Bone marrow (tissue), 2 donors: ENCODE results near the gene TRAF3IP3.

ENCODE experiments used
- DNase-seq, 2 donors: peaks; one replicate each; lab custom pipeline; 2025; lab: John Stamatoyannopoulos, UW

Gene TRAF3IP3

DNA sequence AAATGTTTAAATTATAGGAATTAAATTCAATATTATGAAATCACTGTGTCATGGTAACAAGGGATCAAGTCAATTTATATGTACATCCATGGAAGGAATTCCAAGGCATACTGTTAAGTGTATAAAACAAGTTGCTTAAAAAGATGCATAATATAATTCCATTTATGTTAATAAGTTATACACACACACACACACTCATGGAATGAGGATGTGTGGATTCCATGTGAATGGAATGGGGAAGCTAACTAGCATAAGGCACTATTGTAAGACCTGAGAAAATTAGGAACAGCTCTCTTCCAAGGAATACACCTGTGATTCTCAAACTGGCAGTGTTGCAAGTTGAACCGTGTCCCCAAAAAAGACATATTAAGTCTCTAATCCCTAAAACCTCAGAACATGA lies 17.6 kb upstream of the TRAF3IP3 start:
- DNase-seq: no peak

DNA sequence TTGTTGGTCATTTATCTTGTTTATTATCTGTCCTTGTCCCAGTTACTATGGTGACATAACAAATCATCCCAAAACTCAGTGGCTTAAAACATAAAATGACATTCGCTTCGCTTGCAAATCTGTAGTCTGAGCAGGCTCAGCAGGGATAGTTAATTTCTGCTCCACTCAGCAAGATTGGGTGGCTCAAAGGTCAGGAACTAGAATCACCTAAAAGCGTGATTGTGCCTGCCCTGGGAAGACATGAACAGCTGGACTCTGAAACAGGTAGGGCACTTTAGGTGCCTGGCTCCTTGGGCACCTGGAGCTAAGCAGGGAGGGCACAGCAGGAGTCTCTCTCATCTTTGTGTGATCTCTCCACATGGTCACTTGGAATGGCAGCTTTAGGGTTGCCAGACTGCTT lies 14.7 kb upstream of the TRAF3IP3 start:
- DNase-seq: no peak

DNA sequence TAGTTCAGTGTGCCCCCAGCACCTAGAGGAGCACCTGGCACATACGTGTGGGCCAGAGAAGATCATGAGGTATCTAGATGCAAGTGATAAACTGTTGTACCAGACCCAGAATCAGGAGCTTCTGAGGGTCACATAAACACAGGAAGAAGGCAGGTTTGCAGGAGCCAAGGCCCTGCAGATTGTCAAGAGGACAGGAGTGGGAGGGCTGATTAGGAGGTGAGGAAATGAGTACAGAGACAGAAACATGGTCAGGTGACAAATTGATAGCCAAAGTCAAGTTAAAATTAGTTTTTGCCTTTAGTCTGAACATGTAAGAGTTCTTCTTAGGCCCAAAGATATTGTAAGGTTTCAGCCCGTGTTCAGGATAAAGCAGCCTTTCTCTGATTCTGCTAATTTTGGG lies 14.0 kb upstream of the TRAF3IP3 start:
- no peak for DNase-seq

DNA sequence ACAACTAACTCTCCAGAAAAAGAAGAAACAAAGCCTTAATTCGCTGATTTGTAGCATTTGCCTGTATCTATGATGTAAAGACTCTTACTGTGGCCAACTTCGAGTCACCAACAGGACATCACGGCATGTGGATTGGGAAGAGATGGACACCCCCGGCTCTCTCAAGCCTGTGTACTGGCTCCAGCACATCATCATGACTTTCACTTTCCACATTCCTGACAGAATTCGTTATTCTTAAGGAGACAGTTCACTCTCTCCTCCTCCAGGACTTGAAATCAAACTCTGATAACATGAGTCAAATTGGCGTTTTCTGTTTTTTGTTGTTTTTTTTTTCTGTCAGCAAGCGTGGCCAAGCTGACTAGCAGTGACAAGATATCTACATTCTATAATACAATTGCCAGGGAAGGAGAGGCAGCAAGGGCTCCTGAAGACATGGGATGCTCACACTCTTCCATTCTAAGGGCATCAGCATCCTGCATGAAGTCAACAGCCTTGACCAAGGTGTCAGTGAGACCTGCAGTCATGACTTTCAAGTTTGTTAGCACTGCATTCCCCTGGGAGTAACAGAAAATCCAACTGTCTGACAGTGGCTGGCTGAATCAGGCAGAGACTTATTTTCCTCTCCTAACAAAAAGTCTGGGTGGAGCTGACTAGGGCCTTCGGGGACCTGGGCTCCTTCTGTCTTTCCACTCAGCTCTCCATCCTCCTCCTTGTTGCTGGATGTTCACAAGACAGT lies 13.3 kb upstream of the TRAF3IP3 start:
- DNase-seq: no peak

DNA sequence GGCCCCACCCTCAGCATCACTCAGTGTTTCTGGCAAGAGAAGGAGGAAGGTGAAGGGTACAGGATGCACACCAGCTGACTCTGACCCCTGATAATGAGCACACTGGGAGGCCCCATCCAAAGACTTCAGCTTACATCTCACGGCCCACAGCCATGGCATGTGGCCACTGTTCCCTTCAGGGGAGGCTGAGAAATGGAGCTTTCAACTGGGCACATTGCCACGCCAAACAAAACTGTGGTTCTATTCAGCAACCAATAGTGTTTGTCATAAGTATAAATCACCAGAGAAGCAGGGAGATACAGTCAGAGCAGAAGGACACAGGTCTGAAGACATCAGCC lies 12.7 kb upstream of the TRAF3IP3 start:
- DNase-seq: no peak

DNA sequence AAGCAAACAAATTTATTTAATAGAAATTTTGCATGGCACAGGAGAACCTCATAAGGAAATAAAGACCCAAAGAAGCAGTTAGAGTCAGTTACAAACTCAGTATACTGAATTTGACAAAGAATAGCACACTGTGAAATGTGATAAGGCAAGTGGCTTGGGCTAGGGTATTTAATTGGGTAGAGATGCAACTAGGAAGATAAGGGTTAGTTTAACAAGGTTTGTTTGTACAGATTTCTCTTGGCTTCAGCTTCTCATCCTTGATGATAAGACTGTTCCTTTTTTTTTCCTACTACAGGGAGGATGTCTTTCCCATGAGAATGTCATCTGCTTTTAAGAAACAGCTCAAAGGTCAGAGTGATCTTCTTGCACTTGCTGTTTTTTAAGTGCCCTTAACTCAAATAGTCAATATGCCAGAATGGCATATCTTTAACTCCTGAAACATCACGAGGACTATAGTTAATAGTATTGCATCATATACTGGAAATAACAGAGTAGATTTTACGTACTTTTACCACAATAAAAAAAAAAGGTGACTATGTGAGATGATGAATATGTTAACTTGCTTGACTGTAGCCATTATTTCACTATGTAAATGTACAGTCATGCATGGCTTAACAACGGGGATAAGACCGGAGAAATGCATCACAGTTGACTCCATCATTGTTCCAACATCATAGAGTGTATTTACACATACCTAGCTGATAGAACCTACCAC lies 9.2 kb upstream of the TRAF3IP3 start:
- no peak for DNase-seq

DNA sequence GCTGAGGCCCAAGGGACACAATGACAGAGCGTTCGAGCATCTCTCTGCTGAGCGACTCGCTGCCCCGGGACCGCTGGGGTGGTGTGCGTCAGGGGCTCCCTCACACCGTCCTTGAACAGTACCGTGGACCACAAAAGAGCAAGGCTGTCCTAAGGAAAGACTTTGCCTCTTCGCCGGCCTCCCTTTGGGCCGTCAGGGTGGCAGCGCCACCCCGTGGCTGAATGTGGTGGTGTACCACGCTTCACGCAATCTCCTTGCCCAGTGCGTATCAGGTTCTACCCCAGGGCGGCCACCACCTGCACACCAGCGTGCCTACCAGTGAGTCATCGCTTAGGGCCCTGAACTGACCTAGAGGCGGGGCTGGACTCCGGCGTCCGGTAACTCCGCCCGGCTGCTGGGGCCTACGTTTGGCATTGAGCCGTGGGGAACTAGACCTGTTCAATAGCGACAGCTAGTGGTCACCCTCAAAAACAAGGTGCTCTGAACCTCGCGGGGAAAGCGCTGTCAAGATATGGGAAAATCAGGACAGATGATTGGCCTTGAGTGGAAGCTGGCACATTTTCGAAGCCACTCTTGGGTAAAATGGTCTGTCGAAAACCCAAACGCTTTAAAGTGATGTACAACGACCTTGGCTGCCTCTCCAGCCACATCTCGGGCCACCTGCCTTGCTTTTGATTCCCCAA lies 8.1 kb upstream of the TRAF3IP3 start:
- DNase-seq: peak; percentile 46 to 78

DNA sequence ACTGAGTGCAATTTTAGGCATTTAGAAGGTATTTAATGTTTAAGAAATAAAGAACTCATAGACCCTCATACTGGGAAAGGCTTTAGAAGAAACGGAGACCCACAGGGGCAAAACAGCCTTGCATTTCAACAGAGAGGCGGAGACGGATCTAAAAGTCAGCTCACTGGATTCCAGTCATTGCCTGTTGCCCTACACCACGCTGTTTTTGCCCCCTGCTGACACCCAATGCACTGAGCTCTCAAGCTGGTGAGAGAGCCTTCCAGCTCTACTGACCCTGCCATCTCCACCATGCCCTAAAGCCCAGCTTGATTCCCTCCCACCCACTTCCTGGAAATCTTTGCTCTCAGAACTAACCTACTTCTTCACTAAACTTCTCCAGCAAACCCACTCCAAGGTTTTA lies 7.2 kb upstream of the TRAF3IP3 start:
- DNase-seq: no peak

DNA sequence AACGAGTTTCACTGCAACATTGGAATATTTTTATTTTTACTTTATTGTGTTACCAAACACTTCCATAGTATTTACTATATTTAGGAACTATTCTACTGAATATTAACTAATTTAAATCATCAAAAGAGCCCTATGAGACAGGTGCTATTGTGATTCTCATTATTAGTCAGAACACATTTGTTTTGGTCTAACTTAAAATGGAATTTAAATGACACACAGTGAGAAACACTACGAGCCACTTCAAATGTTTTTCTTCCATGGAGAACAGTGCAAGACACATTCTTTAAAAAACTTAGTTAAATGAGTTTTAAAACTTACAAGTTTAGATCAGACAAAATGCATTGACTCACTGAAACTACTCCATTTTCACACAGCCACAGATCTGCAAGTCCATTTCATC lies 6.6 kb upstream of the TRAF3IP3 start:
- no peak for DNase-seq

DNA sequence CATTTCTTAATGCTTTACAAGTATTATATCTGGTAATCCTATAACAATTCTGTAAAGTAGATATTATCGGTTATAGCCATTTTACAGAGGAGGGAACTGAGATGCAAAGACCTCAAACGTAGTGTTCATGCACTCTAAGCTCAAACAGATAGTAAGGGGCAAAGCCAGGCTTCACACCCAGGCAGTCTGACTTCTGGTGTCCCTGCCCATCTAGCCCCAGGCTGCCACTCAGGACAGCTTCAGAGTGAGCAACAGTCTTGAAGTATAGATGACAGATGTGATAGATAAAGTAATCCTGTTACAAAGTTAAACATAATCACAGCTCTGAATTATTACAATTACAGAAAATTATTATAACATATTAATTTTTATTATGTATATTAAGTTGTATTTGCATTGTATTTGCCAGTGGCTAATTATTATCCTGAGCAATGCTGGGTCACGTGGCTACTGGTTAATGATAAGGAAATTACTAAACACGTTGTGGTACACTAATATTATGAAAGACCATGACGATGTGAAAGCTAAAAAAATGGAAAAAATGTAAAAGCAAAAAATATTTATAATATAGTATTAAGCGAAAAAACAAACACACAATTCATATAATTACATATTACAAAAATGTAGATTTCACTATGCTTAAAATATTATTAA lies 6.1 kb upstream of the TRAF3IP3 start:
- DNase-seq: no peak

DNA sequence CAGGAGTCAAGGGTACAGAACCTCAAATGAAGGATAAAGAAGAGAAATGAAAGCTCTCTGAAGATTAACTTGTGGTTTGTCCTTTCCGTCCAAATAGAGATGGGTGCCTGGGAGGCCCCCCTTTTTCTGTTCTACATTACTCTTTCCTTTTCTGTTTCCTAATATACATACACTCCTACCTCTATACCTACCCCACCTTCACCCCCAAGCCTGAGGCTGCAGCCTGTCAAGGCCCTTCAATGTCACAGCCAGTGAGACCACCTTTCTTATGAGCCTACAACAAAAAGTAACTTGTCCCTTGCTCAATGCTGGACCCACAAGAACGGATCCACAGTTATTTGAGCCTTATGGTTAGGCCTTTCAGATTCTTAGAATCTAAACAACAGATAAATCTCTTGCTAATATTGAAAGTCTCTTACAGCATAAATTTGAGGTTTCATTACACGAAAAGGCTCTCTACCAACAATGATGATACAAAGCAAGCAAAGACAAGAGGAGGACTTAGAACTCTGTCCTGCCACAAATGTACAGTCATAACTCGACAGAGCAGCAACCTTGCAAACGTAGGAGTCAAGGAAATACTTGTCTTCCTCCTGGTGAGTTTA lies 4.1 kb upstream of the TRAF3IP3 start:
- no peak for DNase-seq

DNA sequence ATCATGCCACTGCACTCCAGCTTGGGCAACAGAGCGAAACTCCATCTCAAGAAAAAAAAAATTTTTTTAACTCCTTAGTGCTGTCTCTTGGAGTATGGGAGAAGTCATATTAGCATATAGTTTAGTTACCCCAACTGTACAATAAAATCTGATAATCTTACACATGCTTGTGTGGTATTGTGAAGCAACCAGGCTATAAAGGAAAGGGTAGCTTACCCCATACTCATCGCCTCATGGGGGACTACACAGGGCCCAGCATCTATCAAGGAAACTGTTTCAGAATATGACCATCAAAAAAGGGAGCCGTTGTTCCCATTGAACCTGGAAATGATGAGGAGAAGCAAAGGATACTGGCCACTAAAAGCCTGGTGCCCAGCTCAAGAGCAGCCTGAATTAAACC lies 3.0 kb upstream of the TRAF3IP3 start:
- no peak for DNase-seq

DNA sequence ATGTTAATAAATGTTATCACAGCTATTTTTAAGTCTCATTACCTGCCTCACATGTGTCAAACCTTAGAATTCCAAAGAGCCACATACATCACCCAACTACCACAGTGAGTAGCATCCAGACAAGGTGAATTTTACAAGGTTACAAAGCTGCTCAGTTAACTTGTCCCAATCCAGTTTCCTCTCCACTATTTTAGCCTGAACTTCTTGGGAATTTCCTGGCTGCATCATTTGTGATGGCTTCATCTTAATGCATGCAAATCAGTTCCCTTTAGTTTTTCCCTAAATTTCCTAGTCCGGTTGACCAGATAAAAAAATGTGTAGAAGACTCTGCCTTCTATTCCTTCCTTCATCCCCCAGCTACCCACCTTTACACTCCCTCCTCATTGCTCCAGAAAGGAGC lies 597 bp upstream of the TRAF3IP3 start:
- DNase-seq: no peak

DNA sequence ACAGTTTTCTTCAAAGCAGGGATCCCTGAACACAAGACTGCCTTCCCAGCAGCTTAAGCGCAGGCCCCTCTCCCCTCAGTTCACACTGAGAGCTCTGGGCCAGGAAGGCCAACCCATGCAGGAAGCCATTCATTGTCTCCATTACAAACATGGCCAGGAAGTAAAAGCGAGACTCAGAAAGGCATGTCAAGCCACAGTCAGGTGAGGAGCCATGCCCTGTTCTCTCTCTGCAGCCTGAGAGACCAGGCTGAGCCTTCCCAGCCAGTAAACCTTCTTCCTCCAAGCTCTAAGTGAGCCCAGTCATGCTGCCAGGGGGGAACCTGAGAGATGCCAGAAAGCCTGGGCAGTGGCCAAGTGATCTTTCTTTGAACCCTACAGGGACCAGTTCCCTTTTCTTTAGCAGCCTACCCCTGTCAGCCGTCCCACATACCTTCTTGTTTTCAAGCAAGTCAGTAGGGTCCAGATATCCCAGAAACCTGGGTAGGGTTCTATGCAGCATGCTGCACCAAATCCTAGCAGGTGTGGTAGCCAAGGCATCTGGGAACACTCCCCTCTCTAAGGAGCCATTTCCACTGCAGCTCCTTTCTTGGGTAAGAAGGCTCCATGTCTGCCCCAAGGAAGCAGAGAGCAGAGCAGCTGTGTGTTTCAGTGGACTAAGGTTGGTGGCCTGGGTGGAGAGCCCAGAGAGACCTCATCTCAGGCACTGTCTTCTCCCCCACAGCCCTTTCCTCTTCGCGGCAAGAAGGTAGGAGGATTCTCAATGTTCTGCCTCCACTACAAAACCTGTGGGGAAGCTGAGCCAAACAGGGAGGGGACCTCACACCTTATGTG lies 977 bp downstream of the TRAF3IP3 start:
- DNase-seq: peak in 1 of 2 donors; percentile 15

DNA sequence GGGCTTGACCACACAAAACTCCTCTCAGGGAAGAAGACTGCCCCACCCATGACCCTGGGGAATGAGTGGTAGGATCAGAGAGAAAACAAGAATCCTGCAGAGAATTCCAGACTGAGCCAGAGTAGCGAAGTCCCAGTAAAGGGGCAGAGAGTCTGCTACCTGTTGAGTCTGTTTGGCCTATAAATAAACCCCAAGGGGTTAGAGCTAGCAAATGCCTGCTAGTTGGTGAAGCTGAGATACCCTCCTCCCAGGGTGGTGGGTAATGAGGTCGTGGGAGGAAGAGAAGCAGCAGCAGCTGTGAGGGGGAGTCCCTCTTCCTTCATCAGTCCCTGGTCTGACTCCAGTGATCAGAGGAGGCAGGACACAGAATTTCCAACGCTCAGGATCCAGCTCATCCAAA lies 2.5 kb downstream of the TRAF3IP3 start:
- DNase-seq: peak in 1 of 2 donors; percentile 6

DNA sequence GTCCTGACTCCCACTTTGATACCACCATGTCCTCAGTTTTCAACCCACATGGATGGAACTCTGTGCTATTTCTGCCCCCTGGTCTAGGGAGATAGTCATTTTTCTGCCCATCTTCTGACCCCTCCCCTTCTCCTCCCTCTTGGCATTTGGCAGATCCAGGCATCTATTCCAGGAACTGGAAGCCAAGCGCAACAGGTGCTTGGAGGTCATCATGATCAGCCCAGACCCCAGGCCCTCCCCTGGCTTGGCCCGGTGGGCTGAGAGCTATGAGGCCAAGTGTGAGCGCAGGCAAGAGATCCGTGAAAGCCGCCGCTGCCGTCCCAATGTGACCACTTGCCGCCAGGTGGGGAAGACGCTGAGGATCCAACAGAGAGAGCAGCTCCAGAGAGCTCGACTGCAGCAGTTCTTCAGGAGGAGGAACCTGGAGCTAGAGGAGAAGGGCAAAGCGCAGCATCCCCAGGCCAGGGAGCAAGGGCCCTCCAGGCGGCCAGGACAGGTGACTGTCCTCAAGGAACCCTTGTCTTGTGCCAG lies 4.0 kb downstream of the TRAF3IP3 start:
- no peak for DNase-seq

DNA sequence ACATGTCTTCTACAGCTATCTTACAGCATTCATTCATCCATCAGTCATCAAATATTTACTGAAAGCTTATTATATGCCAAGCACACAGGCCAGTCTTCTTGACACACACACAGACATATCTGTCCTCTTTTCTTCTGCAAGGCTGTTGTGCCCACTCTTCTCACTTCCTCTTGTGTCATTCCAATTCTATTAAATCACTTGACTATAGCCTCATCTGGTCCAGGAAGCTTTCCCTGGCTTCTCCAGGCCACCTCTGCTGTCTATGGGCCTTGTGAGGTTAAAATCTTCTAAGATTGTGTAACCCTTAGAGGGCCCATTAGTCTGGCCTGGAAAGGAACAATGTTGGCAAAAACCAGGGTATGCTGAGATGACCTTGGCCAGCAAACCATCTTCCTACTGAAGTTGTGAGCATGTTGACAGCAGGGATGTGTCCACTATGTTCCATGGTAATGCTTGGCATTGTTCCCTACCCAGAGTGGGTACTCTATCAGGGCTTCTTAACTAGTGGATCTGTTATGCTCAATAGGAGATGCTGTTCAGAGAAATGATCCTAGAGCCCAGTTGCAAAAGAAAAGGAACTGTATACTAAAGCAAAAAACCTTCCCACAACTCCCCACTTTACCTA lies 5.3 kb downstream of the TRAF3IP3 start:
- DNase-seq: no peak

DNA sequence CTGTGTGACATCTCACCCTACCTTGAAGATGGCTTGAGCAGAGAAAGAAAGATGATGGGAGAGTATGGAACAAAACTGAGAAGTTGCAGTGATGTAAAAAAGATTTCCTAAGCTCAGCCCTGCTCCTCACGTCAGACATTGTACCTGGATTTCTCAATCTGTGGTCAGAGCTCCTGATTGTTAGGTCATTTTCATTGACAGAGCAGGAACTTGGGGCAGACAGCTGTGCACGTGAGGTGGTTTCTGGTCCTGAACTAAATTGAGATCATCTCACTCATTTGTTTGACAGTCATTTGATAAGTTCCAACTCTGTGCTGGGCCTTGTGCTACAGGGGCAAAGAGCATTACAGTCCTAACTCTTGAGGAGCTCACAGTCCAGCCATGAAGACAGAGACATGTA lies 10.2 kb downstream of the TRAF3IP3 start:
- DNase-seq: no peak

DNA sequence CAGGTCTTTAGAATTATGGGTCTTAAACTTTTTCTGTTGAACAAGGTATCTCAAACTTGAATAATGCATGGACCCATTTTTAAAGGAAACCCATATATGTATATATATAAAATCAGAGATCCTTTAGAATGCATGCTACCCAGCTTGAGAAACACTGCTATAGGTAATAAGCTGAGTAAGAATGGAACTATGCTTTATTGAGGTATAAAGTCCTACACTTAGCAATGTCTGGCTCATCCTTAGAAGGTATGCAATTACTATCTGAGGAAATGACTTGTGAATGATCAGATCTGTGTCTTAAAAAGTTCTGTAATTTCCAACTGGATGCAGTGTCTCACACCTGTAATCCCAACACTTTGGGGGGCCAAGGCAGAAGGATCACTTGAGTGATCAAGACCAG lies 11.2 kb downstream of the TRAF3IP3 start:
- DNase-seq: no peak

DNA sequence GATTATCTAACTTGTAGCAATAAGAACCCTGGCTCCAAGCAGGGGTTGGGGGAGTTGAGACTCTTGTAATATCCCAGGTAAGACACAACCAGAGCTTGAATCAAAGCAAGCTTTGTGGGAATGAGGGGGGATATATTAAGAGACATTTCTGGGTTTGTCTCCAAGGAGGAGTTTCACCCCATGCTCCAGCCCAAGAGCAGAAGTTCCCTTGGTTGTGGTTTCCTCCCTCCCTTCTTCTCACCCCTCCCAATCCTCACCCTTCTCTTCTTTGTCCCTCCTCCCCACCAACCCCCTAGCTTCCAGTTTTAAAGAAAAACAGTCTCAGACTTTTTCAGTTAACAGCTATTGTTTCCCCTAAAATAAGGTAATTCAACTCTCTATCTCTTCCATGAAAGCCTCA lies 11.9 kb downstream of the TRAF3IP3 start:
- DNase-seq: peak in 1 of 2 donors; percentile 55

DNA sequence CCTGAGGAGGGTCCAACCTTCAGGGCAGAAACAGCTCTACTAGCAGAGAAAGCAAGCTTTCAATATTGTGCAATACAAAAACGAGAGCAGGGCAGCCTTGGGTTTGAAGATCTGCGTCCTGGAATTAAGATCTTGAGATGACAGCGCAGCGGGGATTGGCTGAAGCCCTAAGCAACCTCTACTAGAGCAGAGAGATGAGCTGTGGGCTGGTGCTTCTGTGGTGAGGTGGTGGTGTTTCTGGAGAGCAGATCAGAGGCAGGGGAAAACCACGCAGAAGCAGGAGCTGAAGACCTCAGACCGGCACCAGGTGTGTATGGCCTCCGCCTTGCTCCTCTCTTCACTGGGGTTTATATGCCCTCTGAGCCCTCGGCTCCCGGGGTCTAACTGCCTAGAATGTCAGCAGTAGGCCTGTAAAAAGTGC lies 12.5 kb downstream of the TRAF3IP3 start:
- DNase-seq: no peak
